Neural progenitor cell (in vitro differentiated cells): ENCODE measurements around the gene TRAPPC12.

Source experiments
- CTCF ChIP-seq: fragments of 200-600 bp; sonication (generic); IDR thresholded peaks from 2 replicates; pipeline ENCODE4 v1.5.1; 2017; ENCODE audit warnings: antibody characterized with exemption, mild to moderate bottlenecking
- EZH2 ChIP-seq: fragments of 200-600 bp; sonication (generic); IDR thresholded peaks from 2 replicates; pipeline ENCODE4 v1.6.1; 2017; ENCODE audit warnings: antibody characterized with exemption, mild to moderate bottlenecking, moderate library complexity
- EZH2phosphoT487 ChIP-seq: fragments of 200-600 bp; sonication (generic); IDR thresholded peaks from 2 replicates; pipeline ENCODE4 v1.6.1; 2017; ENCODE audit warnings: antibody characterized with exemption

GRCh38 chr2:3463186-3463835 lies 83.8 kb downstream of the TRAPPC12 start:
- TF ChIP-seq CTCF = no peak
- no peak for TF ChIP-seq EZH2
- TF ChIP-seq EZH2phosphoT487 = no peak
